Gastroesophageal sphincter (tissue), 4 donors: ENCODE measurements around the gene LILRB3. TPM values are rescaled to one million over a fixed set of nuclear protein-coding genes. Genes with fewer than 3 reads are reported as not detected.
"Not testable (repeated sequence)": the region's sequence is repeated elsewhere in the genome, so short reads cannot be mapped to it uniquely, and the experiment has no call there.

Source experiments
- ATAC-seq: fragments of 150-250 bp; one replicate; pipeline ENCODE4 v1.9.1; 2016; ENCODE audit warnings: mild to moderate bottlenecking, moderate library complexity
- H3K27ac ChIP-seq, 4 donors: fragments of 200-600 bp; sonication (generic) in 3 of 4; 1 replicate in 3 of 4; 2 replicates in 1 of 4; pipeline ENCODE4 v1.5.1; 2016 to 2019
- H3K27me3 ChIP-seq: fragments of 200-600 bp; sonication (generic); one replicate; pipeline ENCODE4 v1.5.1; 2019
- H3K36me3 ChIP-seq, 2 donors: fragments of 200-600 bp; sonication (generic); one replicate each; pipeline ENCODE4 v1.5.1; 2019; ENCODE audit warnings: control low read depth in 1 of 2
- H3K4me1 ChIP-seq, 3 donors: fragments of 200-600 bp; sonication (generic); 1 replicate in 2 of 3; 2 replicates in 1 of 3; pipeline ENCODE4 v1.5.1; 2016 to 2019; ENCODE audit warnings: control low read depth in 2 of 3
- H3K4me3 ChIP-seq, 2 donors: fragments of 200-600 bp; sonication (generic); one replicate each; pipeline ENCODE4 v1.5.1; 2019; ENCODE audit warnings: mild to moderate bottlenecking in 1 of 2, moderate library complexity in 1 of 2
- H3K9me3 ChIP-seq, 3 donors: fragments of 200-600 bp; sonication (generic); one replicate each; pipeline ENCODE4 v1.5.1; 2017 to 2019; ENCODE audit warnings: control low read depth in 2 of 3
- EP300 ChIP-seq: sonication (generic); formaldehyde crosslinking; IDR thresholded peaks from one replicate; pipeline ENCODE4 v1.6.1; 2017; ENCODE audit warnings: antibody characterized with exemption, mild to moderate bottlenecking
- POLR2A ChIP-seq, 2 donors: fragments of 450-650 bp; IDR thresholded peaks; one replicate each; pipeline ENCODE4 v1.6.1; 2017; ENCODE audit warnings: antibody characterized with exemption in 2 of 2, mild to moderate bottlenecking in 2 of 2, moderate library complexity in 1 of 2
- POLR2AphosphoS5 ChIP-seq: sonication (generic); formaldehyde crosslinking; IDR thresholded peaks from one replicate; pipeline ENCODE4 v1.6.1; 2017; ENCODE audit warnings: antibody characterized with exemption
- WGBS, 2 donors: methylation state at CpG; one replicate each; pipeline ENCODE4 v1.1.5; 2018; ENCODE audit warnings: low coverage in 1 of 2; 5-methylcytosine and 5-hydroxymethylcytosine counted together
- total RNA-seq, 4 donors: library from RNA; depleted of rRNA; stranded (reverse); fragments of >200 nt; gene quantifications; one replicate each; pipeline ENCODE4 v1.1.0, GENCODE V29; 2016
- TF ChIP-seq, protein P1 (sequence below), 4 experiments: fragments of 200-600 bp in 2 of 4; fragments of 450-650 bp in 2 of 4; sonication (generic) in 1 of 4; IDR thresholded peaks; one replicate each; pipeline ENCODE4 v1.5.1; 2017 to 2019; ENCODE audit warnings: antibody characterized with exemption in 4 of 4, mild to moderate bottlenecking in 2 of 4, moderate library complexity in 2 of 4

Gene LILRB3
- total RNA-seq, 4 donors from 2014 or later: 6.8 to 29.9 (median 21.3) TPM

DNA sequence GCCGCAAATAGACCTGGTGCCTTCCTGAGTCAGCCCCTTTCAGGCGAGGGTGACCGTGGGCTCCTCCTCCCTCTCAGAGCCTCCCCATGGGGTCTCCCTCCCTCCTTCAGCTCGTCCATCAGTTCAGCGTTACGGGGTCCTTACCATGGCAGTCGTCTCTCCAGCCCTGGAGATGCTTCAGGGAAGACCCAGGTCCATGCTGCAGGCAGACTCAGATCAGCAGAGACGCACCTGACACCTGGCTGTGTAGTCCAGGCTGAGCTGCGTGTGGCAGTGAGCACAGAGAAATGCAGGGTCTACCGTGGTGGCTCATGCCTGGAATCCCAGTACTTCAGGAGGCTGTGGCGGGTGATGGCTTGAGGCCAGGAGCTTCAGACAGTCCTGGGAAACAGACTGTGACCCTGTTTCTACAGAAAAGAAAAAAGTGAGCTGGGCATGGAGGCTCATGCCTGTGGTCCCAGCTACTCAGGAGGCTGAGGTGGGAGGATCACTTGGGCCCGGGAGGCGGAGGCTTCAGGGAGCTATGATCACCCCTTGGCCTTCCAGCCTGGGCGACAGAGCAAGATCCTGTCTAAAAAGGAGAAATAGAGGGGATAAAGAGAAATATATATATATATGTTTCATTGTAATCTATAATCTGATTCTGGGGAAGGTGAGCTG, 600 bp upstream of the LILRB3 start:
- 31 to 51% methylated on average over 6 to 7 of the region's 14 CpGs for WGBS, 2 donors

DNA sequence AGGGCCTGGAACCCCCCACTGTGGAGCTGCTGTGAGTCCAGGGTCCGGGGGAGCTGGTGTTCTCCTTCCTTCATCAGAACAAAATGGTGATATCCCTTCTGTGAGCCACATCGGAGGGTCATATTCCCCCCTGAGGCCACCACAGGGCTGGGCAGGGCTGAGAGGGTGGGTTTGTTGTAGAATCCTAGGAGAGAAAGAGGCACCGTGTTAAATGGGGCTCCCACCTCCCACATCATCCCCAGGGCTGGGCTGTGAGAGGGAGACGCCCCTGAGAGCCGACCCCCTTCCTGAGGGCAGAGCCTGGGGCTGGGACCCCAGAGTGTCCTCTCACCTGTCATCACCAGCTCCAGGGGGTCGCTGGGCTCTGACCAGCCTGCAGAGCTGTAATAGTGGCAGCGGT, 860 bp downstream of the LILRB3 start:
- H3K27me3 ChIP-seq: peaks cover 45% of the 10 kb centered on the region
- not testable (repeated sequence) for H3K4me3 ChIP-seq, H3K9me3 ChIP-seq, H3K36me3 ChIP-seq, H3K27ac ChIP-seq, H3K4me1 ChIP-seq, ATAC-seq
- no CpG with 5 or more reads among the region's 7 CpGs for WGBS, 2 donors

More for the DNA sequence above, 600 bp upstream of the LILRB3 start:
- H3K9me3 ChIP-seq, H3K4me3 ChIP-seq, H3K27ac ChIP-seq, H3K36me3 ChIP-seq, H3K4me1 ChIP-seq: not testable (repeated sequence)
- peaks cover 45% of the 10 kb centered on the region for H3K27me3 ChIP-seq
- ATAC-seq: peak; percentile 15

DNA sequence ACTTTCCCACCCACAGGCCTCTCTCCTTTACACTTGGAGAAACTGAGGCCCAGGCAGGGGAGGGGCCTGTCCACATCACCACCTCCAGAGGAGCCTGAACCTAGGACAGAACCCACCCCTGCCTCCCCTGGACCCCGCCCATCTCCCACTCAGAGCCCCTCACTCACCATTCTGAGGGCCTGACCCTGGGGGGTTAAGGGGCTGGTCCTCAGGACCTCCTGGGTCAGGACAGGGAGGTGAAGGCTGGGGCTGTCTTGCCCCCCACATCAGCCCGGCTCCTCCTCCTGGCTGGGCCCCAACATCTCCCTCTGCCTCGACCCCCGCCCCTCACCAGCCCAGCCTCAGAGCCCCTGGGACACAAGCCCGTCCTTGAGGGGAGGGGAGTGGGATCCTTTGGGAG, 3.1 kb downstream of the LILRB3 start:
- not testable (repeated sequence) for ATAC-seq

GRCh38 chr19:54218960-54219661, 3.7 kb downstream of the LILRB3 start:
- Histone ChIP-seq H3K4me3 (no peak overlapping the region), H3K4me1 (no peaks in the 10 kb centered on the region), H3K27ac (no peak overlapping the region), H3K36me3 (no peaks in the 10 kb centered on the region), H3K27me3 (peaks cover 38% of the 10 kb centered on the region), H3K9me3 (no peaks in the 10 kb centered on the region)
- 80 to 82% methylated on average over 5 to 12 of the region's 27 CpGs for WGBS, 2 donors
- ATAC-seq: no peak
- TF ChIP-seq POLR2A (IDR thresholded peaks at IDR 0.05) (no peak), POLR2AphosphoS5 (no peak), EP300 (no peak)
- TF ChIP-seq, protein P1, sequence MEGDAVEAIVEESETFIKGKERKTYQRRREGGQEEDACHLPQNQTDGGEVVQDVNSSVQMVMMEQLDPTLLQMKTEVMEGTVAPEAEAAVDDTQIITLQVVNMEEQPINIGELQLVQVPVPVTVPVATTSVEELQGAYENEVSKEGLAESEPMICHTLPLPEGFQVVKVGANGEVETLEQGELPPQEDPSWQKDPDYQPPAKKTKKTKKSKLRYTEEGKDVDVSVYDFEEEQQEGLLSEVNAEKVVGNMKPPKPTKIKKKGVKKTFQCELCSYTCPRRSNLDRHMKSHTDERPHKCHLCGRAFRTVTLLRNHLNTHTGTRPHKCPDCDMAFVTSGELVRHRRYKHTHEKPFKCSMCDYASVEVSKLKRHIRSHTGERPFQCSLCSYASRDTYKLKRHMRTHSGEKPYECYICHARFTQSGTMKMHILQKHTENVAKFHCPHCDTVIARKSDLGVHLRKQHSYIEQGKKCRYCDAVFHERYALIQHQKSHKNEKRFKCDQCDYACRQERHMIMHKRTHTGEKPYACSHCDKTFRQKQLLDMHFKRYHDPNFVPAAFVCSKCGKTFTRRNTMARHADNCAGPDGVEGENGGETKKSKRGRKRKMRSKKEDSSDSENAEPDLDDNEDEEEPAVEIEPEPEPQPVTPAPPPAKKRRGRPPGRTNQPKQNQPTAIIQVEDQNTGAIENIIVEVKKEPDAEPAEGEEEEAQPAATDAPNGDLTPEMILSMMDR (IDR thresholded peaks at IDR 0.05): no peak

More for the DNA sequence above, 3.1 kb downstream of the LILRB3 start:
- not testable (repeated sequence) for H3K36me3 ChIP-seq, H3K4me1 ChIP-seq, H3K27ac ChIP-seq, H3K9me3 ChIP-seq, H3K4me3 ChIP-seq
- peaks cover 39% of the 10 kb centered on the region for H3K27me3 ChIP-seq
- no CpG with 5 or more reads among the region's 5 CpGs for WGBS, 2 donors

DNA sequence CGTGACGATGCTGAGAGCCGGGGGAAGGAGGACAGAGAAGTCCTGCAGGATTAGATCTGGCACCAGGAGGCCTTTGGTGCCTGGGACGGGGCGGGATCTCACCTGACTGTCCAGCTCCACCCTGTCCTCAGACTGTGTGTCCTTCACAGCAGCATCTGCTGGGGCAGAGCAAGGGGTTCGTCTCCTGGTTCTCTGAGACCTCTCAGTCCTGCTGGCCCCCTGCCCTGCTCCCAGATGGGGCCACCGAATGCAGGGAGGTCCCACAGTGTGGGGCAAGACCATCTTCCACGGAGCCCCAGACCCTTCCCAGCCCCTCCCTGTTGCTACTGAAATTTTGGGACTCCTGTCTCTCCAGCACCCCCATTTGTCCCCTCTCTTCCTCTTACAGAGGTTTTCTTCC, 4.5 kb downstream of the LILRB3 start:
- 37 to 65% methylated on average over 2 to 4 of the region's 8 CpGs for WGBS, 2 donors
- no peak overlapping the region for H3K4me3 ChIP-seq
- H3K9me3 ChIP-seq: no peaks in the 10 kb centered on the region
- no peaks in the 10 kb centered on the region for H3K4me1 ChIP-seq
- H3K36me3 ChIP-seq: no peaks in the 10 kb centered on the region
- H3K27me3 ChIP-seq: peaks cover 29% of the 10 kb centered on the region
- no peak overlapping the region for H3K27ac ChIP-seq
- no peak for ATAC-seq
- TF ChIP-seq POLR2A (IDR thresholded peaks at IDR 0.05): no peak
- TF ChIP-seq POLR2AphosphoS5: no peak
- TF ChIP-seq, protein P1 (IDR thresholded peaks at IDR 0.05): no peak
- TF ChIP-seq EP300: no peak

- H3K27ac ChIP-seq, H3K4me1 ChIP-seq, H3K4me3 ChIP-seq, ATAC-seq, H3K36me3 ChIP-seq, H3K9me3 ChIP-seq: not testable (repeated sequence)
- WGBS, 2 donors: 35% methylated on average over 5 of the region's 20 CpGs; no CpG with 5 or more reads in 1 of the 2 donors
- H3K27me3 ChIP-seq: peaks cover 24% of the 10 kb centered on the region
Measured at GRCh38 chr19:54217517-54218247, 5.1 kb downstream of the LILRB3 start.

- H3K27ac ChIP-seq: no peak overlapping the region
- no CpG with 5 or more reads among the region's 9 CpGs for WGBS, 2 donors
- H3K4me3 ChIP-seq: no peak overlapping the region
- peaks cover 15% of the 10 kb centered on the region for H3K27me3 ChIP-seq
- no peaks in the 10 kb centered on the region for H3K36me3 ChIP-seq
- ATAC-seq: no peak
- no peaks in the 10 kb centered on the region for H3K4me1 ChIP-seq
- no peaks in the 10 kb centered on the region for H3K9me3 ChIP-seq
- TF ChIP-seq POLR2AphosphoS5 (no peak), EP300 (no peak), POLR2A (IDR thresholded peaks at IDR 0.05) (no peak)
- TF ChIP-seq, protein P1 (IDR thresholded peaks at IDR 0.05): no peak
Measured at GRCh38 chr19:54216869-54217268, 5.9 kb downstream of the LILRB3 start.

- H3K27me3 ChIP-seq, H3K36me3 ChIP-seq, ATAC-seq, H3K9me3 ChIP-seq, H3K4me3 ChIP-seq, H3K27ac ChIP-seq: not testable (repeated sequence)
- H3K4me1 ChIP-seq: peaks cover 0 to 11% (median 7%) of the 10 kb centered on the region in 3 donors
- WGBS, 2 donors: 89 to 100% methylated on average over 3 of the region's 19 CpGs
Measured at GRCh38 chr19:54214734-54215133, 8.1 kb downstream of the LILRB3 start.

- H3K27ac ChIP-seq, H3K9me3 ChIP-seq, H3K27me3 ChIP-seq, H3K4me3 ChIP-seq, H3K36me3 ChIP-seq, ATAC-seq: not testable (repeated sequence)
- WGBS, 2 donors: 0% methylated on average over 2 of the region's 5 CpGs; no CpG with 5 or more reads in 1 of the 2 donors
- peaks cover 0 to 16% (median 12%) of the 10 kb centered on the region in 3 donors for H3K4me1 ChIP-seq
Measured at GRCh38 chr19:54214217-54214616, 8.6 kb downstream of the LILRB3 start.
